GM19043 (cell line): ENCODE measurements around the gene WIPI1.
A peak's percentile ranks its signal among the peaks of the same experiment; 100 is the strongest.

Experiments
- ATAC-seq: cut with Tn5 transposase; IDR thresholded peaks from one replicate; pipeline ENCODE4 v1.9.1; 2021; ENCODE audit warnings: low read depth; ENCODE audit not compliant: unreplicated experiment

WIPI1 gene

GRCh38 chr17:68461122-68461539 lies 3.8 kb upstream of the WIPI1 start:
- ATAC-seq, result no peak

DNA sequence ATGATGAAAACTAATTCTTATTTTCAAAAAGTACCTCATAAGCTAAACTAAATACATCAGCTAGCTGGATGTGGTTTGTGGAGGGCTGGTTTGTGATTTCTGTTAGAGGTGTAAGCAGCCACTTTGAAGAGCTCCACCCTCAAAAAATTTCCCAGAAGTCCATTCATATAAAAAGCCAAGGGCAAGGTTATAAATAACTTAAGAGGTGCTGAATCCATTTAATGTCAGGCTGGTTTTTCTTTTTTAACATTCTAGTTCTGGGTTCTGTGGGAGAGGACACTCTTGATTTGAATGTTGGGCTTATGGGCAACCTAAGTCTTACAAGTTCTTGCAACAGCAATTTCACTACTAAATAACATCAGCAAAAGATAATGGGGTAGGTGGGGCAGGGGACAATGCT lies 3.4 kb upstream of the WIPI1 start:
- ATAC-seq, result no peak

GRCh38 chr17:68460146-68460545 lies 2.9 kb upstream of the WIPI1 start:
- no peak for ATAC-seq

GRCh38 chr17:68459037-68459639 lies 1.8 kb upstream of the WIPI1 start:
- ATAC-seq, result no peak

- no peak for ATAC-seq
Observed at GRCh38 chr17:68458260-68459036, 1.2 kb upstream of the WIPI1 start.

- peak; percentile 58 for ATAC-seq
Observed at GRCh38 chr17:68457539-68458259, 403 bp upstream of the WIPI1 start.

DNA sequence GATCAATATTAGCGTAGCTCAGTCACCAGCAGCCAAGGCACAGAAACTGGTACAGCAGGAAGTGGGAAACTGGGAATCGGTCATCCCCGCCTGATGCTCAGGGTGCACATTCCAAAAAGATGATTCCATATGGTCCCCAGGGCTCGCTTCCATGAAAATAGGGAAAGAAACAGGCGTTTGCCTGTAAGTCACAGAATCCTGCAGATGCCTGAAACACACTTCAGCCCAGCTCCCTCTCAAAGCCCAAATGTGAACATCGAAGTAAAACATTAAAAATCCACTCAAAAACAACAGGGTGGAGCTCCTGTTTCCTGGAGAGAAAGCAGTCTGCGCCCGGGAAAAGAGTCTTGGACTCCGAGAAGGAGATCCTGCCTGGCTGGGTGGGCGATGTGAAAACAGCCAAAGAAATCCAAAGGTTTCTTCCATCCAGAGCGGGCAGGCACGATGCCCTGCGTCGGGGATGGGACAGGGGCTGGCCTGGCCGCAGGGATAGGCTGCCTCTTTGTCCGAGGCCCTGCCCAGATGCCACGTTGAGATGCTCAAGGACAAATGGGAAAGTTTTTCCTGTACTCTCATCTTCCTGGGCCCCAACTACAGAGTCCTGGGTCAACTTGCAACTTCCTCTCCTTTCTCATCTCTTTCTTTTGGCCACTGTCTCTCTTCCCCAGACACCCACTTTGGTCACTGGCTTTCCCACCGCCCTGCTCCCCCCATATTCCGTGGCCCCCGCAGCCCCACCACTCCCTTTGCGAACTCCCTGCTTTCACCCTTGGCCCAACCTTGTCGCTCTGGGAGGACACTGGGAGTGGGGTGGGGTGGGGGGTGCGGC lies 743 bp downstream of the WIPI1 start:
- ATAC-seq, result no peak

DNA sequence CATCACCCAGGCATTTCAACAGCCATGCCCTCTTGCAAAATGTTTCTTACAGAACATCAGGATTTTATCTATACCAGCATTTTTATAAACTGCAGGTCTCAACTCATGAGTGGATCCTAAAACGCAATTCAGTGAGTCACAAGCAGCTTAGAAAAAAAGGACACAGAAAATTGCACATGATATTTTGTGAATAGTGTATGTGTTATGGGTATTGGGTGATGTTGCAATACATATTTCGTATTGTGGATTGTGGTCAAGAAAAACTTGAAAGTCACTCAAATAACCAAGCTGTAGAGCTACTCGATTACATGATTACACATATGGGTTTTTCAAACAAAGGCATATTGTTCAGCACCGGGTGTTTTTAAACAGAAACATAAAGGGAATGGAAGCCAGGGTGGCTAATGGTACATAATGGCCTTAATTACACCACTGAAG lies 1.4 kb downstream of the WIPI1 start:
- no peak for ATAC-seq

DNA sequence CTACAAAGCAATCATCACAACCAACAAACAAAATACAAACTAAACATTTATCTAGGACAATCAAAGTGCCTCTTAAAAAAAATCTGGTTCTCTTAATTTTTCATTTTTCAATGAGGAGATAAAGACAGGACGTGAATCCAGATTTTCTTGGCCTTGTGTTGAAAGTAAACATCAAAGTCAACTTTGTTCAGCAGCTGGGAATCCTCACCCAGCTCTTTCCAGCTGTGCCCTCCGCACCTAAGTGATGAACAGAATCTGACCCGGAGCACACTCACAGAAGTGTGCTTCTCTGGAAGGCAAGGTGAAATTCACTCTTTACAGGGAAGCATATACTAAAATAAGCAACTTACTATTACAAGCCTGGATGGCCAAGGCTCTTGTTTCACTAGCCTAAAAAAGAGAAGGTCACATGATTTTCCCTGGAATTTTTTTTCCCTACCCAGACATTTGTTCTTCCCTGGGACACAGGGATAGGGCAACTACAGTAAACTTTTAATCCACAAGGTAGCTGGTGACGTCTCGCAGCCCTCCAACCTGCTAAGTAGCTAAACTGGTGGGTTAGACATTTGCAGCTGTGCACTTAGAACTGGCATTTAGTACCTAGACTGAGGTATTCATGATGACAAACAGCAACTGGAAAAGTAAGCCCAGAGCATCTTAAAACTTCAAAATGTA lies 3.2 kb downstream of the WIPI1 start:
- no peak for ATAC-seq

DNA sequence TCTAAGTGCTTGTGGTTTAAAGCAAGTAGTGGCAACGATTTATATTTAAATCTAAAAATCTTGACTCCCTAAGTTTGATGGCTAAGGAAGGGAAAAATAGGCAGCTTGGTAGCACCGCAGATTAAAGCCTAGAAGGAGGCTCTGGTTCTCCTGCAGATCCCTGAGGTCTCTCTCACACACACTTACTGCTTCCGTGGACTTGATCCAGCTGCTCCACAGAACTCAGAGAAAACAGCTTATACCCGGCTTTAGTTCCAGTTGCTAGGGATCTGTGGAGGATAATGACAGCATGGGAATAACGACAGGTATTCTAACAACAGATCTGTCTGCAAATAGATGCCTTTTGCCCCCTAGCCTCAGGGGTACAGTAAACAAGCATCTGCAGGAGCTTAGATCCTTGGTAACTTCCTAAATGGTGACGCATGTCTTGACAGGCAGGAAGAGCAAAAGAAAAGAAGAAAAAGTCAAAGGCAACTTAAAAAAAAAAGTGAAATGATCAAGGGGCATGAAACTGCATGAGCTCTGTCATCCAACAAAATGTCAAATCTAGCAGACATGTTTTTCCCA lies 4.5 kb downstream of the WIPI1 start:
- ATAC-seq, result no peak

DNA sequence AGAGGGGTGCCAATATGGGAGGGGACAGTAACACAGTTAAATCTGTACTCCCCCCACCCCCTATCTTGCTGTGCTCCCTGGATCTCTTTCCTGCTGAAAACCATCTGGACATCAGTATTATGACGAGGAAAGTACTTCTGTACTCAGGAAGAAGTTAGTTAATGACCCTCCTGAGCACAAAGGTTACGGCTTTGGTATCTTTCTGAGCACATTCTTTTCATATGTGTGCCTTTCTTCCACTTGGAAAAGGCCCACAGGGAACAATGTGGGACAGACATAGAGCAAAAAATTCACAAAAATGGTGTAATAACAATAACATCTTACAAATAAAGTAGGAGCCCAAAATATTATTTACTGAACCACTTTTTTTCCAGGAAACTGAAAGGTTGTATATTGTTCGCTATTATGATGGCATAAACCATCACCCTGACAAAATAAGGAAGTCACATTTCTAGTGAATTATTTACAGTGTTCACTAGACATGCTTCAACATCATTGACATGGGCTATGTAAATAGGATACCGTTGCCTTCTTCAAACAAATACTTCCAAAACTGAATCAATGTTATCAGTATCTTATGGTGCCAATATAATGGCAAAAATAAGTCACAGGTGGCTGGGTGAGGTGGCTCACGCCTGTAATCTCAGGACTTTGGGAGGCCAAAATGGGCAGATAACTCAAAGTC lies 5.5 kb downstream of the WIPI1 start:
- ATAC-seq, result no peak

GRCh38 chr17:68450801-68451200 lies 6.5 kb downstream of the WIPI1 start:
- no peak for ATAC-seq

DNA sequence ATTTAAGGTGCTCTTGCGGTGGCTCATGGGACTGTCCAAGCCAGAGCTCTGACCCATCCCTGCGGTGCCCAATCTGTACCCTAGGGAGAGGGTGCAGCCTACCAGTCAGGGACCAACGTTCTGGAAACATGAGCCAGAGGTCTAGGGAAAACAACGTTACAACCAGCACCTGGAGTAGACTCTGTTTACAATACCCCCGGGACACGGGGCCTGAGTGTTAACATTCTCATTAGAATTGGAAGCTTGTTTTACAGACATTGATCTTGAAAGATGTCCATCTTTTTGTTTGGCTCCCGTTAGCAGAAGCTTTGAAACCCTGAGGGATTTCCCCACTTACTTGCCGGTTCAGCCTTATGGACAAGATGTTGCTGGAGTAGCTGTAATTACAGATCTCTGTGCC lies 6.9 kb downstream of the WIPI1 start:
- ATAC-seq, result no peak

GRCh38 chr17:68449021-68449739 lies 8.1 kb downstream of the WIPI1 start:
- no peak for ATAC-seq

DNA sequence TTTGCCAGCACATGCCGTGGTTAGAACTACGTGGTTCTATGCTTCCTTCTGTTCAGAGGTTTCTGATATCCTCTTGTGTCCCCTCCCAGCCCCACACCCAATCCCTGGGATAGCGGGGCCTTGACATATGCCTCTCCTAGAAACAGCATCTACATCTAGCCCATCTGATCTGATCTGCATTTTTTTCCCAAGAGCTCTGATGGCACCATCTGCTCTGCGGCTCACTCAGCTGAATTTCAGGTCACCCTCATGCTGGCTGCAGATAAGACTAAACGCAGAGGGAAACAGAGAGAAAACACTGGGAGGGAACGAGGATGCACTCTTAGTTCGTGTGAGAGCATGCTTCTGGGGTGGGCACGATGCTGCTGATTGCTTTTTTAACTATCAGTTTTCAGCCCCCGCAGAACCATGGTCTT lies 10.7 kb downstream of the WIPI1 start:
- no peak for ATAC-seq

DNA sequence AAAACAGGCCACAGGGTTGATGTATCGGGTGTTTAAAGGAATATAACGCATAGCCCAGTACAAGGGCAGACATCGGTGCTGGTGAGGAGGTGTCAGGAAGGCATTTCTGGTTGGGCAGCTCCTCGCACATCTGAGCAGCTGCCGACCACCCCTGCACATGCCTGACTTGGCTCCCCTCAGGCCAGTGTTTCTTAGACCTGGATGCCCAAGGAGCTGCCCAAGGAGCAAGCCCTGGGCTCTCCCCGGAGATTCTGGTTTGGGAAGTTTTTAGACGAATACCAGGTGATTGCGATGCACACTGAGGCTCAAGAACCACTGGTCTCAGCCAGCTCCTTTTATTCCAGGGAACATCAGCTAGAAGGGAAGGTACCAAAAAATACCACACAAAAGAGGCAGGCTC lies 11.6 kb downstream of the WIPI1 start:
- ATAC-seq, result no peak

- ATAC-seq, result no peak
Observed at GRCh38 chr17:68443972-68444464, 13.3 kb downstream of the WIPI1 start.

DNA sequence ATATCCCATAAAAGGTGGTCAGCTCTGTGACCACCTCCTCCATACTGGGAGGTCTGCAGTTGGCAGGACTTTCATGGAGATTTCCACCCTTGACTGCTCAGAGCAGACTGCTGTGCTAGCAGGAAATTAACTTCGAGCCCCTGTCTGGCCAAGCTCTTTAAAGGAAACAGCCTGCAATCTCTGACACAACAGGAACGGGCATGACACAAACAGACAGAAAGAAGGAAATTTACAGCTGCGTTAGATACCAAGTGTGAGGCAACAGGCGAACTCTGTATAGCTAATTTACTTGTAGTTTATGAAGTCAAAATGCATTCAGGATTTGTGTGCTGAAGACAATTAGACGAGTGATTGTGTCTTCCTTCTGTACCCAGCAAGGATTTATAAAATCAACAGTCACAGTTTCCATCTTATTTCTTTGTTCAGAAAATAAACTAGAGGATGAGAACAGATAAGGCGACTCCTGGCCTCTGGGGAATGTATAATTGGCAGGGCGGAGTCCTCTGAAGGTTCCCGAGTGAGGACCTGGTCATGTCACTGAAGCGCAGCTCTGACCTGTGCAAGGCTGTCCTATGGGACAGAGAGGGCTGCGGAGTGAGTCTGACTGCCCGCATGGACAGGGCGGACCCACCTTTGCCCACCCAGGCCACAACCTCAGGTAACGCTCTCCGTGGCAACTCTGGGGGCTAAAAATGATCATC lies 16.1 kb downstream of the WIPI1 start:
- ATAC-seq, result no peak
